GM12872 (cell line): Measurements from ENCODE around the gene PTPRM.

ENCODE experiments used
- CTCF ChIP-seq: IDR thresholded peaks from 3 replicates; pipeline ENCODE4 v1.5.1; 2011; ENCODE audit warnings: low read depth, mild to moderate bottlenecking, low read length, moderate library complexity; ENCODE audit not compliant: insufficient read depth

PTPRM gene

GRCh38 chr18:8261651-8262091 lies 694.6 kb downstream of the PTPRM start:
- no peak for TF ChIP-seq CTCF

- no peak for TF ChIP-seq CTCF
Observed at GRCh38 chr18:8262221-8262620, 695.1 kb downstream of the PTPRM start.

- no peak for TF ChIP-seq CTCF
Observed at GRCh38 chr18:8264116-8264515, 697.0 kb downstream of the PTPRM start.

- no peak for TF ChIP-seq CTCF
Observed at GRCh38 chr18:8264861-8265411, 697.8 kb downstream of the PTPRM start.

- TF ChIP-seq CTCF, result no peak
Observed at GRCh38 chr18:8272254-8272653, 705.1 kb downstream of the PTPRM start.

- TF ChIP-seq CTCF, result no peak
Observed at GRCh38 chr18:8274370-8274769, 707.3 kb downstream of the PTPRM start.

GRCh38 chr18:8276406-8276805 lies 709.3 kb downstream of the PTPRM start:
- no peak for TF ChIP-seq CTCF
